Measurements from ENCODE around the gene SP140L. TPM values are rescaled to one million over a fixed set of nuclear protein-coding genes. Genes with fewer than 3 reads are reported as not detected.

The SP140L gene
- total and polyA plus RNA-seq, 2 of the 8 experiments (the other 6 are each of a cell fraction or from before 2014, with no cell fraction given): 0.36 to 1.5 TPM

DNA sequence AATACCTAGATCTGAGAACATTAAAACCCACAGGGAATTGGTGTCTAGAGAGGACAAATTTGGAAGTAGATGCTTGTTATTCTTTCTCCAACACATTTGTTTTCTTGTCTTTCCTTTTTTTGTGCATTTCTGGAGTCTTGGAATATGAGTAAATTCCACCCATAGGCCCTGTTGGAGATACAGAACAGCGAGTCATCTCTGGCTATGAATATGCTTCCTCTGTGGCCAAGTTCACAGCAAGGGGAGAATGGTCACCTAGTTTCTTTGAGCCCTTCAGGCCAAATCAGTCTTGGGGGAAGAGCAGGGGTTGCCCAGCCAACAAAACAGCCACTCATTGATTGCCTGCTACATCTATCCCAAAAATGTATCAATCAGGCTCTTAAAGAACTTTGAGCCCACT is 31.3 kb downstream of the SP140L start:
- H2BK15ac ChIP-seq (ENCODE audit: low read length): no peak overlapping the region
- no peak overlapping the region for H3K4me3 ChIP-seq (ENCODE audit: extremely low read depth in 1 of 4, insufficient read depth in 2 of 4, low read depth in 3 of 4, low read length in 4 of 4)
- no peak overlapping the region for H3K14ac ChIP-seq (ENCODE audit: insufficient read length)
- H2AK5ac ChIP-seq (ENCODE audit: low read depth, low read length): no peak overlapping the region
- H3K9me3 ChIP-seq (ENCODE audit: insufficient read depth in 2 of 2, low read depth in 1 of 2, low read length in 1 of 2): peaks cover 0 to 6% of the 10 kb centered on the region in 2 experiments; a peak in 1 of 4 replicates
- DNase-seq (ENCODE audit: low read depth in 1 of 2, low spot score in 2 of 2) (no peak), FAIRE-seq (no peak)
- no peak overlapping the region for H4K5ac ChIP-seq (ENCODE audit: insufficient read length, low read depth, low read length)
- WGBS, 2 experiments (ENCODE audit: extremely low coverage in 1 of 2, insufficient coverage in 1 of 2, insufficient read length in 1 of 2, insufficient replicate concordance in 2 of 2, low coverage in 1 of 2, low lambda C conversion rate in 2 of 2, missing lambda C conversion rate in 1 of 2): 83% methylated on average over 1 of the region's 1 CpG; no CpG with 5 or more reads in 1 of the 2 experiments
- CTCF ChIA-PET (ENCODE audit: partially characterized antibody): no interaction called here
- no peak overlapping the region for H2BK5ac ChIP-seq (ENCODE audit: low read depth, low read length)
- H3K27me3 ChIP-seq (replicated peaks in 1 of 4; ENCODE audit: control insufficient read depth in 3 of 4, extremely low read depth in 1 of 4, insufficient read depth in 3 of 4, low read length in 3 of 4): no peaks in the 10 kb centered on the region
- H2BK12ac ChIP-seq (ENCODE audit: low read depth, low read length): no peak overlapping the region
- H3K4me1 ChIP-seq (replicated peaks in 1 of 4; ENCODE audit: control insufficient read depth in 3 of 4, insufficient read depth in 4 of 4, low read length in 3 of 4): no peaks in the 10 kb centered on the region
- H2BK120ac ChIP-seq (replicated peaks; ENCODE audit: low read depth, low read length): no peak overlapping the region
- no peaks in the 10 kb centered on the region for H3K79me1 ChIP-seq (ENCODE audit: low read depth, low read length)
- no peak overlapping the region for H3K27ac ChIP-seq (ENCODE audit: low read depth, low read length)
- no peaks in the 10 kb centered on the region for H3K36me3 ChIP-seq (ENCODE audit: control insufficient read depth in 2 of 4, insufficient read depth in 4 of 4, low read length in 3 of 4)
- H3K79me2 ChIP-seq (ENCODE audit: control insufficient read depth in 1 of 2, insufficient read depth in 2 of 2, low read length in 2 of 2): no peaks in the 10 kb centered on the region
- no peaks in the 10 kb centered on the region for H3K23me2 ChIP-seq (ENCODE audit: low read depth, low read length)
- POLR2A ChIA-PET (ENCODE audit: partially characterized antibody): no interaction called here
- H3K4me2 ChIP-seq (ENCODE audit: insufficient read depth in 1 of 2, low read depth in 2 of 2, low read length in 2 of 2): no peak overlapping the region
- no peak overlapping the region for H4K91ac ChIP-seq (replicated peaks; ENCODE audit: insufficient read length, low read length)
- H3K23ac ChIP-seq (ENCODE audit: insufficient read length): no peak overlapping the region
- no peaks in the 10 kb centered on the region for H4K20me1 ChIP-seq (replicated peaks in 1 of 2; ENCODE audit: control insufficient read depth in 1 of 2, insufficient read depth in 2 of 2, low read length in 2 of 2)
- no peak overlapping the region for H2BK20ac ChIP-seq (ENCODE audit: low read length)
- TF ChIP-seq SIX5 (IDR thresholded peaks at IDR 0.05; ENCODE audit: low read depth, low read length) (no peak), ASH2L (IDR thresholded peaks at IDR 0.05; ENCODE audit: low read length) (no peak)
- no peak overlapping the region for H3K4ac ChIP-seq (replicated peaks; ENCODE audit: insufficient read length, low read depth, low read length)
- H2AFZ ChIP-seq (ENCODE audit: low read length): no peak overlapping the region
- no peak overlapping the region for H3K56ac ChIP-seq (replicated peaks; ENCODE audit: insufficient read length, low read depth, low read length)
- H3K18ac ChIP-seq (ENCODE audit: extremely low read depth, low read length): no peak overlapping the region
- no peak overlapping the region for H3K9ac ChIP-seq (replicated peaks in 1 of 4; ENCODE audit: extremely low read depth in 1 of 4, low read depth in 3 of 4, low read length in 3 of 4)
- H4K8ac ChIP-seq (ENCODE audit: extremely low read depth, insufficient read depth, low read length): no peak overlapping the region

All from H1 (cell line).